NT2/D1 (cell line): ENCODE data around the gene AP2A2.

Source experiments
- SUZ12 ChIP-seq: IDR thresholded peaks from 2 replicates; pipeline ENCODE4 v1.6.1; 2011; ENCODE audit not compliant: insufficient read length, insufficient read depth; ENCODE audit errors: extremely low read depth
- YY1 ChIP-seq: IDR thresholded peaks from 2 replicates; pipeline ENCODE4 v1.6.1; 2011; ENCODE audit not compliant: insufficient read length, insufficient read depth
- ZNF274 ChIP-seq: IDR thresholded peaks from 2 replicates; pipeline ENCODE4 v1.6.1; 2011; ENCODE audit warnings: mild to moderate bottlenecking, low read depth, low read length

DNA sequence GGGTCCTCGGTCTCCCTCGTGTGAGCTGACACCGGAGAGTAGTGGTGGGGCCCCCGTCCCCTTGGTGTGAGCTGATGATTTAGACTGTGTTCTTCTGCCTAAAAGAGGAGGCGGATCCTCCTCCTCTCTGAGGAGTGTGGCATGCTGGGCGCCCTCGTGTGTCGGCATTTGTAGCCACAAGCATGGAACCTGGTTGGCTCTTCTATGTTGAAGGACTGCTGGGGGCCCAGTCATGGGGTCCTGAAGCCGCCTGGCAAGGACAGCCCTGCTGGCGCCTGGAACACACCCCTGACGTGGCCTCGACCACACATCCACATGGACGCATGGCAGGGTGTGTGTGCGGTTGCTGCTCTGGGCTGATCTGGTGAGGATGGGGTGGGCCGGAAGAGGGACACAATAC lies 50.2 kb downstream of the AP2A2 start:
- TF ChIP-seq ZNF274: no peak
- TF ChIP-seq YY1: no peak
- TF ChIP-seq SUZ12: no peak
